Measurements from ENCODE around the gene NIPBL.
"Not testable (repeated sequence)": the region's sequence is repeated elsewhere in the genome, so short reads cannot be mapped to it uniquely, and the experiment has no call there.

Gene NIPBL

GRCh38 chr5:36901077-36901476, 24.5 kb downstream of the NIPBL start:
- DNase-seq (ENCODE audit: low read depth in 2 of 2) = not testable (repeated sequence)

- DNase-seq (ENCODE audit: low read depth in 2 of 2) = no peak
Measured at GRCh38 chr5:36901856-36902255, 25.3 kb downstream of the NIPBL start.

GRCh38 chr5:36902353-36902752, 25.8 kb downstream of the NIPBL start:
- DNase-seq (ENCODE audit: low read depth in 2 of 2) = no peak

- DNase-seq (ENCODE audit: low read depth in 2 of 2) = no peak
Measured at GRCh38 chr5:36904677-36905076, 28.1 kb downstream of the NIPBL start.

- DNase-seq (ENCODE audit: low read depth in 2 of 2) = no peak
Measured at GRCh38 chr5:36908544-36909260, 32.1 kb downstream of the NIPBL start.

DNA sequence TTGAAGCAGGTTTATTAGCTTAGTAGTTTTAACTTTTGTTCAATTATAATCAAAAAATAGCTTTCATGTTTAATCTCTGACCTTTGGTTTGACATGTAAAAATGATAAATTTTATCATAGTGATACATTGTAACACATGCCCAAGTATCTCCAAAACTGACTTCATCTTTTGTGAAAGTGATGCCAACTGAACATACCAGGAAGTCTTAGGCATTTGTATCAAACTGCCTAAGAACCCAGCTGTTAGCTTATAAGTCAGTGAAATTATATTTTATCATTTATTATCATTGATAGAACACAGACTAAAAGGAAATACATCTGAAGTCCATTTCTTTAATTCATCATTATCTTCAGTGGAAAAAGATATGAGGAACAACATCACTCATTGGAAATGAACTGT, 39.1 kb downstream of the NIPBL start:
- DNase-seq (ENCODE audit: low read depth in 2 of 2) = no peak

GRCh38 chr5:36916614-36917013, 40.0 kb downstream of the NIPBL start:
- DNase-seq (ENCODE audit: low read depth in 2 of 2) = not testable (repeated sequence)

DNA sequence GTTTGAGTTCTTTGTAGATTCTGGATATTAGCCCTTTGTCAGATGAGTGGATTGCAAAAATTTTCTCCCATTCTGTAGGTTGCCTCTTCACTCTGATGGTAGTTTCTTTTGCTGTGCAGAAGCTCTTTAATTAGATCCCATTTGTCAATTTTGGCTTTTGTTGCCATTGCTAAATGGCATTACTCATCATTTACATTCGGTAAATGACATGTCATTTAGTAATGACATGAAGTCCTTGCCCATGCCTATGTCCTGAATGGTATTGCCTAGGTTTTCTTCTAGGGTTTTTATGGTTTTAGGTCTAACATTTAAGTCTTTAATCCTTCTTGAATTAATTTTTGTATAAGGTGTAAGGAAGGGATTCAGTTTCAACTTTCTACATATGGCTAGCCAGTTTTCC, 40.8 kb downstream of the NIPBL start:
- not testable (repeated sequence) for DNase-seq (ENCODE audit: low read depth in 2 of 2)

- DNase-seq (ENCODE audit: low read depth in 2 of 2) = no peak
Measured at GRCh38 chr5:36919238-36919637, 42.7 kb downstream of the NIPBL start.

DNA sequence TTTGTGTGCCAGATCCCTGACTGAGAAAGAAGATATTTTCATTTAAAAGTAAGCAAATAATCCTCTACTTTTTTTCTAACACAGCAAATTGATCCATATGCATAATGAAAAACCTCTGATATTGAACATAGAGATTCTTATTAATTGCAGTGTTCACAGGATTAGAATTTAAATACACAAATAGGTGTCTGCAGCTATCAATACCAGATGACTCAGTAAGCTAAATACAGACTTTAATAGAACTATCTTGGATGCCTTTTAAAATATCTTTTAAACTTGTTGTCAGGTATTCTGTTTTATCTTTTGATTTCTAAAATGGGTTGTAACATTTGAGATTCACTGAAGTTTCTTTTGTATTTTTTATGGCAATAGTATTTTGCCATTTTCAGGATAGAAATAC, 43.1 kb downstream of the NIPBL start:
- no peak for DNase-seq (ENCODE audit: low read depth in 2 of 2)

- no peak for DNase-seq (ENCODE audit: low read depth in 2 of 2)
Measured at GRCh38 chr5:36928947-36929346, 52.4 kb downstream of the NIPBL start.

DNA sequence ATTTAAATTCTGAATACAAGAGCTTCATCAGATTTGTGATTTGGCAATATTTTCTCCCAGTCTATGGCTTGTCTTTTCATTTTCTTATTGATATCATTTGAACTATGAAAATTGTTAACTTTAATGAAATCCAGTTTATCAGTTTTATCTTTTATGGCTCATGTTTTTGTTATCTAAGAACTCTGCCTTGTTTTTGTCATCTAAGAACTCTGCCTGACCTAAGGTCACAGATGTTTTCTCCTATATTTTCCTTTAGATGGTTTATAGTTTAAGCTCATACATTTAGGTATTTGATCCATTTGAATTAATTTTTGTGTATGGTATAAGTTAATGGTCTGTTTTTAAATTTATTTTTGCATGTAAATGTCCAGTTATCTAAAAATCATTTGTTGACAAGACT, 52.9 kb downstream of the NIPBL start:
- DNase-seq (ENCODE audit: low read depth in 2 of 2) = no peak

DNA sequence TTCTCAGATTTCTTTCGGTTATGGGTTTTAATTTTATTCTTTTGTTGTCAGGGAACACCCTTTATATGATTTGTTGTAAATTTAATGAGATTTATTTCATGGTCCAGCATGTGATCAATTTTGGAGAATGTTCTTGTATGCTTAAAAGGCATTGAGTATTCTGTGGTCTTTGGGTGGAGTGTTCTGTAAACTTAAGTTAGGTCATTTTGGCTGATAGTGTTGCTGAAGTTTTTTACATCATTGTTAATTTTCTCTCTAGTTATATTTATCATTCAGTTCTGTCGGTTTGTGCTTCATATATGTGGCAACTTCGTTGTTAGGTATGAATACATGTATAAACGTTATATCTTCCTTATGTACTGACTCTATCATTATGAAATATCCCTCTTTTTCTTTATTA, 55.5 kb downstream of the NIPBL start:
- no peak for DNase-seq (ENCODE audit: low read depth in 2 of 2)

DNA sequence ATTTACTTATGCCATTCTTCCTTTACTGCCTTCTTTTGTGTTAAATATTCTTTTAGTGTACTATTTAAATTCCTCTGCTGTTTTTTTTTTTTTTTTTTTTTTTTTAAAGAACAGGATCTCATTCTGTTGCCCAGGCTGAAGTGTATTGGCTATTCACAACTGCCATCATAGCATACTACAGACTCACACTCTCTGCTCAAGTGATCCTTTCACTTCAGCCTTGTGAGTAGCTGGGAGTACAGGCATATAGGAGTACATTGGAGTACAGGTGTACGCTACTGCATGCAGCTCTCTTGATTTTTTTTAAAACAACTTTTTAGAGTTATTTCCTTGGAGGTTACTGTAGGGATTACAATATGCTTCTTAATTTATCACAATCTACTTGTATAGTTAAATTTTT, 56.1 kb downstream of the NIPBL start:
- no peak for DNase-seq (ENCODE audit: low read depth in 2 of 2)

DNA sequence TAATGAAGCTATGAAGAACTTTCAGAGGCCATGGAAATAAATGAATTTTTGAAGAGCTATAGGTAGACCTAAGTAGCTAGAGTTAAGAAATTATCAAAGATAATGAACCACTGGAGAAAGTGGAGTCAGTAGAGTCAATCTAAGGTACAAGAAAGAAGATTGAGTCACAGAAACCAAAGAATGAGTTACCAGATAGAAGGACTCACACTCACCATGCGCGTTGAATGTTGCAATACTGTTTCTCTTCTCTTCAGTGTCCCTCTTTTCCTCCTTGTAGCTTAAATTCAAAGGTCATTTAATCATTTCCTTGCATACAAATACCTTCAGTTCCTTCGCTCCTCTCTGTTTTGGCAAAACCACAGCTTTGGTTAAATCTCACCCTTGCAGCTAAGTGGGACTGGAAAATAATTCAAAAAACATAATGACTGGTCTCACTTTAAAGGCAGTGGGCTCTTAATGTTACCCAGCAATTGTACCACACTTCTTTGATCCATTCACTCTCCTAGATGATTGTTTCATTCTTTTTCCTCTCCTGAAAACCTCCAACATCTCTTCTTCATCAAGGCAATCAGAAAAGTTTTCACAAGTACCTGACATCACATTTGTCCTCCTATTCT, 58.3 kb downstream of the NIPBL start:
- no peak for DNase-seq (ENCODE audit: low read depth in 2 of 2)

GRCh38 chr5:36935805-36936204, 59.2 kb downstream of the NIPBL start:
- no peak for DNase-seq (ENCODE audit: low read depth in 2 of 2)

DNA sequence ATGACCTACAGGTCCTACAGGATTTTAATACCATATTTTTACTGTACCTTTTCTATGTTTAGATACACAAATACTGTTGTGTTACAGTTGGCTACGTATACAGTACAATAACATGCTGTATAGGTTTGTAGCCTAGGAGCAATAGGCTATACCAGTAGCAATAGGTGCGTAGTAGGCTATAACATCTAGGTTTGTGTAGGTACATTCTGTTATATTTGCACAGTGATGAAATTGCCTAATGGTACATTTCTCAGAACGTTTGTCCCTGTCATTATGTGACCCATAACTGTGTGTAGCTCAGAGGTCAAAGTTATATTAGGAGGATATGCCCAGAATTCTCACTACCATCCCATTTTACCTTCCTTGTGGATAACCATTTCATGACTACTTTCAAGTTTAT, 59.7 kb downstream of the NIPBL start:
- no peak for DNase-seq (ENCODE audit: low read depth in 2 of 2)

- DNase-seq (ENCODE audit: low read depth in 2 of 2) = no peak
Measured at GRCh38 chr5:36938129-36938528, 61.6 kb downstream of the NIPBL start.

DNA sequence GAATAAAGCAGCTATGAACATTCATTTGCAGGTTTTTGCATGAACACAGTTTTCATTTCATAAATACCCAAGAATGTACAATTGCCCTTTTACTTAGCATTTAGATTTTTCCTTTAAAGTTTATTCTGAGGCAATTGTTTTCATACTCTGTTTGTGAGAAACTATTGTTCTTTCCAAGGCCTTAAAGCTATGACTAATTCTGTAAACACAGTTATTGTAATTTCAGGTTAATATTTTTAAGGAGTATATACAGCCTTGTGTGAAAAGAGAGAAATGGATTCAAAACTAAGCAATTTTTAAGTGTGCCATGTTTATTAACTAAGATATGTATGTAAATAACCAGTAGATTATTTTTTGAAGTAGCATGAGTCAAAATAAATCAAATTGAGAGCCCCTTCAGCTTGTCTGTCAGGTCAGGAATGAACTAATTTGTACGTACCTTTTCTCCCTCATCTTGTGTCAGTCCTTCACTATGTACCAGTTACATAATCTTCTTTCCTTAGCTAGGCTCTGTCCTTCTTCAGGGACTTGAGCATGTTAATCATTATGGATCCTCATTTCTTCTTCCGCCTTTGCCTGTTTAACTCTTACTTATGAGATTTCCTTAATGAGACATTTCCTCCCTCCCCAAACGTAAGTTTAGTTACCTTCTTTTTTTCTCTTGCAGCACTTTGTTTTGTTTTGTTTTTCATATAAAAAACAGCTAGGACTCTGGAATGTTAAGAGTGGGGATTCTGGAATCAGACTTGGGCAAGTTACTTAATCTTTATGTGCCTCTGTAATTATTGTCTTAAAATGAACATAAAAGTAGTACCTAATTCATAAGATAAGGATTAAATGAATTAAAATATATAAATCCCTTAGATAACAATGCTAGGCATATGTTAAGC, 63.6 kb downstream of the NIPBL start:
- DNase-seq (ENCODE audit: low read depth in 2 of 2) = no peak

DNA sequence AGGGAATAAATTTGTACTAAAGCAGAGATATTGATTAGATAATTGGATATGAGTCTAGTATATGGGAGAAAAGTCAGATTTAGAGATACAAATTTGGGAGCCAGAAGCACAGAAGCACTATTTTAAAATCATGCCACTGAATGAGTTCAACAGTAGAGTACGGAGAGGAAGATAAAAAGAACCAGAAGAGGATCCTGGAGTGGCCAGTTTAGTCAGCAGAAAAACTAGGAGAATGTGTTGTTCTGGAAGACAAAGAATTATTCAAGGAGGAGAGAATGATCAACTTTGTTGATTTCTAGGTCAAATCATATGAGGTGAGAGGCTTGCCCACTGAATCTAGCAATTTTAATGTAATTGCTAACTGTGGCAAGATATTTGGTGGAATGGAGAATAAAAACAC, 67.0 kb downstream of the NIPBL start:
- no peak for DNase-seq (ENCODE audit: low read depth in 2 of 2)

GRCh38 chr5:36944024-36944423, 67.5 kb downstream of the NIPBL start:
- DNase-seq (ENCODE audit: low read depth in 2 of 2) = no peak

- no peak for DNase-seq (ENCODE audit: low read depth in 2 of 2)
Measured at GRCh38 chr5:36944607-36945225, 68.1 kb downstream of the NIPBL start.
